Astrocyte of the spinal cord (primary cell): Measurements from ENCODE around the gene AXL.
"Not testable (repeated sequence)": the region's sequence is repeated elsewhere in the genome, so short reads cannot be mapped to it uniquely, and the experiment has no call there.

Experiments
- DNase-seq: peaks from one replicate; pipeline ENCODE4 v3.0.0; 2011; ENCODE audit warnings: low read depth, low spot score
- H3K4me3 ChIP-seq: 2 replicates; pipeline ENCODE4 v1.5.1; 2011; ENCODE audit warnings: low read depth, mild to moderate bottlenecking, low read length, moderate library complexity
- CTCF ChIP-seq: IDR thresholded peaks from 2 replicates; pipeline ENCODE4 v1.5.1; 2012; ENCODE audit warnings: low read depth, mild to moderate bottlenecking, low read length, inconsistent platforms
- in situ Hi-C: cut with HindIII; loops from 2 replicates; pipeline ENCODE4 v1.10.0; 2017; ENCODE audit warnings: low sequenced_read_pairs

AXL gene

GRCh38 chr19:41278478-41278877, 59.5 kb downstream of the AXL start:
- DNase-seq = no peak
- no peak overlapping the region for H3K4me3 ChIP-seq
- in situ Hi-C loops = no loop called here
- TF ChIP-seq CTCF = no peak

GRCh38 chr19:41288673-41289530, 69.9 kb downstream of the AXL start:
- TF ChIP-seq CTCF = no peak
- H3K4me3 ChIP-seq = no peak overlapping the region
- DNase-seq = no peak
- in situ Hi-C loops = no loop called here

GRCh38 chr19:41289814-41290213, 70.8 kb downstream of the AXL start:
- in situ Hi-C loops, H3K4me3 ChIP-seq, DNase-seq: not testable (repeated sequence)

- H3K4me3 ChIP-seq = no peak overlapping the region
- in situ Hi-C loops = no loop called here
- TF ChIP-seq CTCF = no peak
- DNase-seq = no peak
Measured at GRCh38 chr19:41294393-41294792, 75.4 kb downstream of the AXL start.

GRCh38 chr19:41295499-41295898, 76.5 kb downstream of the AXL start:
- DNase-seq = no peak
- no peak for TF ChIP-seq CTCF
- in situ Hi-C loops = no loop called here
- no peak overlapping the region for H3K4me3 ChIP-seq

GRCh38 chr19:41296433-41296871, 77.4 kb downstream of the AXL start:
- no peak for DNase-seq
- no peak for TF ChIP-seq CTCF
- in situ Hi-C loops = no loop called here
- no peak overlapping the region for H3K4me3 ChIP-seq

GRCh38 chr19:41297628-41298347, 78.8 kb downstream of the AXL start:
- no peak overlapping the region for H3K4me3 ChIP-seq
- no peak for TF ChIP-seq CTCF
- in situ Hi-C loops = no loop called here
- no peak for DNase-seq
